BJ (cell line): ENCODE data around the gene PI16. TPM values are rescaled to one million over a fixed set of nuclear protein-coding genes. Genes with fewer than 3 reads are reported as not detected.

Experiments
- CTCF ChIA-PET: fragments of 350-600 bp; formaldehyde crosslinking; extraction: SDS; loops from one replicate; lab custom pipeline; 2021; ENCODE audit warnings: antibody characterized with exemption, inconsistent platforms; lab: Yijun Ruan, JAX
- POLR2A ChIA-PET: fragments of 300-600 bp; sonication (Branson Sonifier 250); formaldehyde crosslinking; extraction: SDS; loops from one replicate; lab custom pipeline; 2021; ENCODE audit warnings: antibody characterized with exemption; lab: Charles Lee
- DNase-seq: peaks from one replicate; pipeline ENCODE4 v3.0.0-alpha.2; 2011; ENCODE audit warnings: low read depth
- H3K27me3 ChIP-seq: 2 replicates; pipeline ENCODE4 v1.6.0; 2011; ENCODE audit warnings: low read length; ENCODE audit not compliant: control insufficient read depth, insufficient read depth
- H3K36me3 ChIP-seq: 2 replicates; pipeline ENCODE4 v1.5.1; 2011; ENCODE audit warnings: low read length; ENCODE audit not compliant: control insufficient read depth, insufficient read depth
- H3K4me3 ChIP-seq: 2 replicates; pipeline ENCODE4 v1.5.1; 2011; ENCODE audit warnings: low read depth, mild to moderate bottlenecking, control low read depth, low read length
- polyA plus RNA-seq: library from polyadenylated mRNA; depleted of rRNA; stranded (reverse); fragments of >200 nt; gene quantifications from 2 replicates; pipeline ENCODE4 v1.2.3, GENCODE V29; 2011
- TF ChIP-seq, protein P1 (sequence below): IDR thresholded peaks from 2 replicates; pipeline ENCODE4 v1.5.1; 2011; ENCODE audit warnings: low read depth, mild to moderate bottlenecking, control low read depth, inconsistent platforms, low read length, moderate library complexity; ENCODE audit not compliant: insufficient read depth

Gene PI16
- polyA plus RNA-seq, 1 experiment, result 0.21 TPM

DNA sequence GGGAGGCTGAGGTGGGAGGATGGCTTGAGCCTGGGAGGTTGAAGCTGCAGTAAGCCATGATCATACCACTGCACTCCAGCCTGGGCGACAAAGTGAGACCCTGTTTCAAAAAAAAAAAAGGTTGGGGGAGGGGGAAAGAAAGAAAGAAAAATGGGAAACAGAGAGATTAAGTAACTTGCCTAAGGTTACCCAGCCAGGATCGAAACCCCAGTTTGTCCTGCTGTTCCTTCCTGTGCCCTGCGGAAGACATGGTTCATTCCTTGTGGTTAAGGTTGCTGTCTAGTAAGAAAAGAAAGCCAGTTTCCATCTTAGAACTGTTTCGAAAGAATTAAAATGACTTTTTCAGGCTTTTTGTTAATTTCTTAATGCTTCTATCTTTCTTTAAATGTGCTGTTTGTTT lies 38.9 kb upstream of the PI16 start:
- ChIA-PET CTCF (interaction anchor here (1.1 to 5.3 kb wide), 2 partner anchors 103 to 155 kb away, joined by 3 to 19 read pairs; no protein-coding TSS in a partner anchor), POLR2A (no interaction called here)
- H3K4me3 ChIP-seq, result no peak overlapping the region
- DNase-seq, result no peak
- TF ChIP-seq, protein P1, sequence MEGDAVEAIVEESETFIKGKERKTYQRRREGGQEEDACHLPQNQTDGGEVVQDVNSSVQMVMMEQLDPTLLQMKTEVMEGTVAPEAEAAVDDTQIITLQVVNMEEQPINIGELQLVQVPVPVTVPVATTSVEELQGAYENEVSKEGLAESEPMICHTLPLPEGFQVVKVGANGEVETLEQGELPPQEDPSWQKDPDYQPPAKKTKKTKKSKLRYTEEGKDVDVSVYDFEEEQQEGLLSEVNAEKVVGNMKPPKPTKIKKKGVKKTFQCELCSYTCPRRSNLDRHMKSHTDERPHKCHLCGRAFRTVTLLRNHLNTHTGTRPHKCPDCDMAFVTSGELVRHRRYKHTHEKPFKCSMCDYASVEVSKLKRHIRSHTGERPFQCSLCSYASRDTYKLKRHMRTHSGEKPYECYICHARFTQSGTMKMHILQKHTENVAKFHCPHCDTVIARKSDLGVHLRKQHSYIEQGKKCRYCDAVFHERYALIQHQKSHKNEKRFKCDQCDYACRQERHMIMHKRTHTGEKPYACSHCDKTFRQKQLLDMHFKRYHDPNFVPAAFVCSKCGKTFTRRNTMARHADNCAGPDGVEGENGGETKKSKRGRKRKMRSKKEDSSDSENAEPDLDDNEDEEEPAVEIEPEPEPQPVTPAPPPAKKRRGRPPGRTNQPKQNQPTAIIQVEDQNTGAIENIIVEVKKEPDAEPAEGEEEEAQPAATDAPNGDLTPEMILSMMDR, result no peak
- no peaks in the 10 kb centered on the region for H3K27me3 ChIP-seq
- H3K36me3 ChIP-seq, result peaks cover 4% of the 10 kb centered on the region

DNA sequence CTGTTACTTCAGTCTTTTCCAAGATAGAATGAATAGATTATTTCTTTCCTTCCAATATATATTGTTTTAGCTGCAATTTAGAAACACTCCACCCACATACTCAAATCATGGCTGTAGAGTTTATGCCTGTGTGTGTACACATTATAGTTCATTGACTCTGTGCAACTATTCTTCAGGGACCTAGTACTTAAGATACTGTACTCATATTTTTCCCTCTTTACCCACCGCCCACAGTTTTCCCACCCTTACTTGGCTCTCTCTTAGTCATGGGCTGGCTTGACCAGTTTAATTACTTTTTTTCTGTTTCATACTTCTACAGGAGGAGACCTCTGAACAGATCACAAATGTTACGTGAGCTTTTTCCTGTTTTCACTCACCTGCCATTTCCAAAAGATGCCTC lies 38.4 kb upstream of the PI16 start:
- DNase-seq, result no peak
- no peak overlapping the region for H3K4me3 ChIP-seq
- peaks cover 4% of the 10 kb centered on the region for H3K36me3 ChIP-seq
- POLR2A ChIA-PET, result no interaction called here
- CTCF ChIA-PET, result interaction anchor here (1.1 to 5.3 kb wide), 2 partner anchors 102 to 155 kb away, joined by 3 to 19 read pairs; no protein-coding TSS in a partner anchor
- H3K27me3 ChIP-seq, result no peaks in the 10 kb centered on the region
- TF ChIP-seq, protein P1, result no peak

DNA sequence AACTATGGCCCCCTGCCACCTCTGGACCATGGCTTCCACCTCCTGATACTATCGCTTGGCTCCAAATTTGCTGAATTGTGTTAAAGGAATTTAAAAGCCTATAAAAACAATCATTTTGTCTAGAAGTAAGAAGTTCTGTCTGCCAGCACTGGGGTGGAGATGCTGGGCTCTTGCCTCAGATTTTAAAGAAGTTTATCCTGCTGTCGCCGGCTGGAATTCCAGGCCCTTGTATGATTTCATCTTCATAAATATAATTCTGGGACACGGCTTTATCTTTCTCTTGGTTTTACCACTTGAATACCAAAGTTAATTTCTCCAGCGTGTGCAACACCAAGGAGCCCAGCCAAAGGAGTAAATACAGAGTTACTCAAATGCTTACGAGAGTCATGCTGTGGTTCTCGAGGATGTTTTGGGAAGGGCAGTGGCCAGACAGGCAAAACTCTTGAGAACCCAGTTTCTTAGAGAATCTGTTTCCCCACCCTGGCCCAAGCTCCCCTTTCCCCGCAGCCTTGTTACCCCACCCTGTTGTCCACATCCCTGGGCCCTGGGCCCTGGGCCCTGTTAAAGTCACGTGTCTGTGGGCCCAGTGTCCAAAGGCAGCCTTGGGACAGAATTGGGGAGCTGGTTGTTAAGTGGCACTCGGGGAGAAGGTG lies 36.9 kb upstream of the PI16 start:
- H3K4me3 ChIP-seq, result no peak overlapping the region
- TF ChIP-seq, protein P1, result no peak
- H3K27me3 ChIP-seq, result no peaks in the 10 kb centered on the region
- peaks cover 4% of the 10 kb centered on the region for H3K36me3 ChIP-seq
- CTCF ChIA-PET, result interaction anchor here (5.3 kb wide), 1 partner anchor 101 kb away, joined by 19 read pairs; no protein-coding TSS in a partner anchor
- POLR2A ChIA-PET, result interaction anchor here (0.7 kb wide), 1 partner anchor 15 kb away, joined by 4 read pairs; no protein-coding TSS in a partner anchor
- peak; percentile 98 for DNase-seq

DNA sequence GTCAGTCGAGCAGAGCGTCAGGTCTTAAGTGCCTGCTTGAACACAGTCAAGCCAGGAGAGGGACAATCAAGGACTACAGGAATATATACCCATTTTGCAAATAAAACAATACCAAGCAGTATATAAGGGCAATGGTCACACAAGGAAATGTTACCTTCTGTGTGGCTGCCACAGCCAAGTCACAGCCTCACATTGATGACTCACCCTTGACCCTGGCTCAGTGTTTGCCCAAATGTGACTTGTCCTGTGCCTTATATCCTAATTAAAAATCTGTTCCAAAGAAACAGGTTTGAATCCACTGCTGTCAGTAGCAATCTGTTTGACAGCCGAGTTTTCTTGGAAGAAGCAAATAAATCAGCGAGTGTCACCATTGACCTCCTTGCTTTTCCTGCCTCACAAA lies 34.5 kb upstream of the PI16 start:
- DNase-seq, result no peak
- ChIA-PET CTCF (interaction anchor here (0.9 to 5.3 kb wide), 2 partner anchors 11 to 99 kb away, joined by 3 to 19 read pairs; no protein-coding TSS in a partner anchor), POLR2A (no interaction called here)
- TF ChIP-seq, protein P1, result no peak
- no peak overlapping the region for H3K4me3 ChIP-seq
- H3K27me3 ChIP-seq, result no peaks in the 10 kb centered on the region
- H3K36me3 ChIP-seq, result peaks cover 5% of the 10 kb centered on the region

DNA sequence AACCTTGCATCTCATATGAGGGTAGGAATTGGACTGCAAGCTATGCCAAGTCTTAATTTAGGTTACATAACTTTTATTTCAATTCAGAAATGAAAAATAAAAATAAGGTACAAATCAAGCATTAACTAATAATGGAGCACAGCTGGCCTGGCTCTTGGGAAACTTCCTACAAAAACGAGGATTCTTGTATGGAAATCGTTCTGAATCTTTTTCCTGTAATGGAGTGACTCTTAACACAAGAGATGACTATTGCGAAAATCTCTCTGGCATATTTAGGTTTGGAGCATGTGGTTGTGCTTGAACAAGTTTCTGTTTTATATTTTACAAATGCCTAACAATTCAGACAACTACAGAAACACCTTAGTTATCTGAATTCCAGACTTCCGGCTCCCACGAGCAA lies 34.0 kb upstream of the PI16 start:
- Histone ChIP-seq H3K4me3 (no peak overlapping the region), H3K27me3 (no peaks in the 10 kb centered on the region), H3K36me3 (peaks cover 3% of the 10 kb centered on the region; the same call in 1 of the 2 replicates)
- CTCF ChIA-PET, result interaction anchor here (5.3 kb wide), 1 partner anchor 98 kb away, joined by 19 read pairs; no protein-coding TSS in a partner anchor
- no peak for DNase-seq
- POLR2A ChIA-PET, result no interaction called here
- TF ChIP-seq, protein P1, result no peak
